GM12878 (cell line): ENCODE data around the gene MCOLN1. TPM values are rescaled to one million over a fixed set of nuclear protein-coding genes. Genes with fewer than 3 reads are reported as not detected.

Source experiments
- ATAC-seq: fragments of 200-7000 bp; cut with Tn5 transposase; 3 replicates; pipeline ENCODE4 v1.9.1; 2020; ENCODE audit warnings: mild to moderate bottlenecking, moderate library complexity
- BruUV-seq: library from RNA; stranded (reverse); fragments of 400-500 nt; replicated peaks from 2 replicates; lab custom pipeline; 2021; lab: Mats Ljungman, UMichigan
- CTCF ChIA-PET: fragments of 300-600 bp; sonication (Branson Sonifier 250); formaldehyde crosslinking; extraction: SDS; loops from one replicate; lab custom pipeline; 2021; ENCODE audit warnings: inconsistent platforms; lab: Yijun Ruan, JAX
- POLR2A ChIA-PET: fragments of 350-600 bp; formaldehyde crosslinking; extraction: SDS; loops from one replicate; lab custom pipeline; 2021; ENCODE audit warnings: inconsistent platforms; lab: Charles Lee
- RAD21 ChIA-PET: fragments of 300-600 bp; sonication (Branson Sonifier 250); formaldehyde crosslinking; loops from one replicate; lab custom pipeline; 2023; ENCODE audit warnings: antibody characterized with exemption; ENCODE audit not compliant: unreplicated experiment; lab: Charles Lee
- SMC1A ChIA-PET: fragments of 300-600 bp; sonication (Branson Sonifier 250); formaldehyde crosslinking; loops from one replicate; lab custom pipeline; 2023; ENCODE audit not compliant: unreplicated experiment, uncharacterized antibody; lab: Charles Lee
- DNase-seq: peaks from one replicate; pipeline ENCODE4 v3.0.0-alpha.2; 2011; ENCODE audit warnings: low read depth, low spot score
- FAIRE-seq: peaks from 3 replicates; lab custom pipeline; 2011; peaks lifted over from hg19 to GRCh38; lab: Jason Lieb, UNC
- H2AFZ ChIP-seq: 2 replicates; pipeline ENCODE4 v1.6.0; 2011; ENCODE audit warnings: low read depth, low read length, control low read depth; ENCODE audit not compliant: control insufficient read depth
- H3K27ac ChIP-seq: 2 replicates; pipeline ENCODE4 v1.5.1; 2011; ENCODE audit warnings: control low read depth; ENCODE audit not compliant: control insufficient read depth, insufficient read depth
- H3K27me3 ChIP-seq, 2 experiments: replicated peaks in 1 of 2; 2 replicates each; pipeline versions ENCODE4 v1.6.0 to v1.6.1; 2011; ENCODE audit warnings: low read length in 1 of 2; ENCODE audit not compliant: control insufficient read depth in 2 of 2, insufficient read depth in 2 of 2
- H3K36me3 ChIP-seq, 2 experiments: 2 replicates each; pipeline ENCODE4 v1.5.1; 2011; ENCODE audit warnings: low read length in 1 of 2; ENCODE audit not compliant: control insufficient read depth in 2 of 2, insufficient read depth in 2 of 2
- H3K4me1 ChIP-seq: 2 replicates; pipeline ENCODE4 v1.6.1; 2011; ENCODE audit warnings: mild to moderate bottlenecking, low read length, moderate library complexity, mixed read lengths; ENCODE audit not compliant: control insufficient read depth, insufficient read depth
- H3K4me2 ChIP-seq: 2 replicates; pipeline ENCODE4 v1.6.0; 2011; ENCODE audit warnings: control low read depth; ENCODE audit not compliant: control insufficient read depth, insufficient read depth
- H3K4me3 ChIP-seq: fragments of 200-600 bp; sonication (generic); 2 replicates; pipeline ENCODE4 v1.5.1; 2016
- H3K79me2 ChIP-seq: 2 replicates; pipeline ENCODE4 v1.6.0; 2011; ENCODE audit warnings: low read length; ENCODE audit not compliant: control insufficient read depth, insufficient read depth
- H3K9ac ChIP-seq: 2 replicates; pipeline ENCODE4 v1.8.0; 2011; ENCODE audit warnings: low read length, control low read depth, mixed read lengths; ENCODE audit not compliant: control insufficient read depth, insufficient read depth
- H3K9me3 ChIP-seq: replicated peaks from 3 replicates; pipeline ENCODE4 v1.5.1; 2011; ENCODE audit warnings: mild to moderate bottlenecking, low read length; ENCODE audit not compliant: control insufficient read depth, insufficient read depth
- H4K20me1 ChIP-seq: 2 replicates; pipeline ENCODE4 v1.6.0; 2011; ENCODE audit not compliant: control insufficient read depth, insufficient read depth
- CBX5 ChIP-seq: sonication (generic); IDR thresholded peaks from 2 replicates; pipeline ENCODE4 v1.6.1; 2016; ENCODE audit warnings: low read depth, moderate library complexity, mild to moderate bottlenecking, inconsistent platforms
- CHD4 ChIP-seq: fragments of 200-600 bp; sonication (generic); IDR thresholded peaks from 2 replicates; pipeline ENCODE4 v1.6.1; 2016; ENCODE audit warnings: mild to moderate bottlenecking
- CREM ChIP-seq: IDR thresholded peaks from 2 replicates; pipeline ENCODE4 v1.6.1; 2014; ENCODE audit warnings: antibody characterized with exemption, low read depth
- MYC ChIP-seq: IDR thresholded peaks from 2 replicates; pipeline ENCODE4 v1.6.1; 2011; ENCODE audit warnings: mild to moderate bottlenecking, low read length, moderate library complexity, inconsistent platforms; ENCODE audit not compliant: insufficient read depth, insufficient replicate concordance, insufficient read length, severe bottlenecking
- NR2F1 ChIP-seq: fragments of 450-650 bp; conservative IDR thresholded peaks from 2 replicates; pipeline ENCODE4 v1.6.1; 2017; ENCODE audit warnings: mild to moderate bottlenecking
- SMAD1 ChIP-seq: fragments of 450-650 bp; IDR thresholded peaks from 2 replicates; pipeline ENCODE4 v1.6.1; 2018; ENCODE audit warnings: mild to moderate bottlenecking, low read depth; ENCODE audit not compliant: partially characterized antibody
- ZBTB11 ChIP-seq: fragments of 450-650 bp; formaldehyde crosslinking; IDR thresholded peaks from 2 replicates; pipeline ENCODE4 v1.5.0; 2022; ENCODE audit warnings: mild to moderate bottlenecking, missing genetic modification characterization
- WGBS: methylation state at CpG from one replicate; pipeline ENCODE4 v1.1.6; 2016; ENCODE audit warnings: low lambda C conversion rate; ENCODE audit not compliant: insufficient replicate concordance, insufficient coverage; ENCODE audit errors: missing lambda C conversion rate; 5-methylcytosine and 5-hydroxymethylcytosine counted together
- in situ Hi-C: fragments of 300-500 bp; cut with MboI; formaldehyde crosslinking; loops from 9 replicates; pipeline ENCODE4 v1.14.3; 2018; ENCODE audit warnings: mixed read lengths
- intact Hi-C: fragments of 100-400 bp; cut with micrococcal nuclease; formaldehyde crosslinking; loops from one replicate; pipeline ENCODE4 v1.14.2; 2022; ENCODE audit not compliant: unreplicated experiment
- polyA plus RNA-seq, 11 experiments: library from polyadenylated mRNA; depleted of rRNA in 4 of 11; unstranded in 6 of 11; stranded (reverse) in 5 of 11; fragments of >200 nt; fragmentation: Nextera tagmentation in 4 of 11; fragmentation: Illumina TruSeq in 1 of 11; extraction: Ambion mirVana in 4 of 11; extraction: Trizol in 1 of 11; gene quantifications; 1 replicate in 1 of 11; 2 replicates in 10 of 11; pipeline versions ENCODE4 v1.2.1 to v1.2.3, GENCODE V29; 2011 to 2016; ENCODE audit warnings: inconsistent platforms in 2 of 11, missing spikeins in 2 of 11, low read depth in 1 of 11
- total RNA-seq, 4 experiments: library from RNA; depleted of rRNA in 3 of 4; stranded (reverse); fragments of >200 nt in 3 of 4; fragmentation: Illumina TruSeq in 1 of 4; extraction: Trizol in 1 of 4; gene quantifications; 2 replicates each; pipeline versions ENCODE4 v1.2.1 to v1.2.3, GENCODE V29; 2013 to 2021
- TF ChIP-seq, protein P1 (sequence below): IDR thresholded peaks from 2 replicates; pipeline ENCODE4 v1.6.1; 2011; ENCODE audit warnings: borderline replicate concordance, low read depth, mild to moderate bottlenecking, moderate library complexity, low read length; ENCODE audit not compliant: insufficient read depth, poor library complexity, severe bottlenecking

Gene MCOLN1
- total and polyA plus RNA-seq, 10 of the 15 experiments (the other 5 are each of a cell fraction or from before 2014, with no cell fraction given) = 0.42 to 15.6 (median 4.9) TPM

DNA sequence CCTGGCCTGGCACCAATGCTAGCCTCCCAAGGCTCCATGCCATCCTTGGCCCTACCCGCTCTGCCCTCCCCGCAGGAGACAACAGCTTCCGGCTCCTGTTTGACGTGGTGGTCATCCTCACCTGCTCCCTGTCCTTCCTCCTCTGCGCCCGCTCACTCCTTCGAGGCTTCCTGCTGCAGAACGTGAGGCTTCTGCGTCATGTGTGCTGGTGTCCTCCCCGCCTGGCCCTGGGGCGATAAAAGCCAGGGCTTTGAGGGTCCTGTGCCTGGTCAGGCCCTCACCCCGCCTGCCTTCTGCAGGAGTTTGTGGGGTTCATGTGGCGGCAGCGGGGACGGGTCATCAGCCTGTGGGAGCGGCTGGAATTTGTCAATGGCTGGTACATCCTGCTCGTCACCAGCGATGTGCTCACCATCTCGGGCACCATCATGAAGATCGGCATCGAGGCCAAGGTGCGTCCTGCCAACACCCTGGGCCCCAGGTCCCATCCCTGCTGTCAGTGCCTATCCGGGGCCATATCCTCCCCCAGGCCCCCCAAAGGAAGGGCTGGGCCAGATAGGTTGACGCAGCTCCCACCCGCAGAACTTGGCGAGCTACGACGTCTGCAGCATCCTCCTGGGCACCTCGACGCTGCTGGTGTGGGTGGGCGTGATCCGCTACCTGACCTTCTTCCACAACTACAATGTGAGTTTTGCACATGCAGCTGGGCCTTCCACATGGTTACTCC, 6.3 kb downstream of the MCOLN1 start:
- Histone ChIP-seq H2AFZ (no peak overlapping the region), H3K9ac (no peak overlapping the region), H3K27ac (no peak overlapping the region), H3K27me3 (no peaks in the 10 kb centered on the region), H3K4me3 (no peak overlapping the region), H3K79me2 (no peaks in the 10 kb centered on the region), H3K4me2 (no peak overlapping the region), H3K4me1 (no peaks in the 10 kb centered on the region), H3K9me3 (no peaks in the 10 kb centered on the region), H3K36me3 (no peaks in the 10 kb centered on the region; a peak in 1 of 4 replicates), H4K20me1 (no peaks in the 10 kb centered on the region)
- in situ Hi-C loops (no loop called here), intact Hi-C loops (no loop called here)
- POLR2A ChIA-PET = no interaction called here
- WGBS = 89% methylated on average over 32 of the region's 32 CpGs
- DNase-seq (no peak), FAIRE-seq (no peak), ATAC-seq (no peak)
- CTCF ChIA-PET = no interaction called here
- RAD21 ChIA-PET = no interaction called here
- TF ChIP-seq ZBTB11 (CRISPR knock-in tag) = no peak
- TF ChIP-seq MYC = no peak
- no peak for TF ChIP-seq SMAD1
- TF ChIP-seq CREM = no peak
- no peak for TF ChIP-seq CHD4
- TF ChIP-seq CBX5 = no peak
- TF ChIP-seq, protein P1, sequence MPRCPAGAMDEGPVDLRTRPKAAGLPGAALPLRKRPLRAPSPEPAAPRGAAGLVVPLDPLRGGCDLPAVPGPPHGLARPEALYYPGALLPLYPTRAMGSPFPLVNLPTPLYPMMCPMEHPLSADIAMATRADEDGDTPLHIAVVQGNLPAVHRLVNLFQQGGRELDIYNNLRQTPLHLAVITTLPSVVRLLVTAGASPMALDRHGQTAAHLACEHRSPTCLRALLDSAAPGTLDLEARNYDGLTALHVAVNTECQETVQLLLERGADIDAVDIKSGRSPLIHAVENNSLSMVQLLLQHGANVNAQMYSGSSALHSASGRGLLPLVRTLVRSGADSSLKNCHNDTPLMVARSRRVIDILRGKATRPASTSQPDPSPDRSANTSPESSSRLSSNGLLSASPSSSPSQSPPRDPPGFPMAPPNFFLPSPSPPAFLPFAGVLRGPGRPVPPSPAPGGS = no peak
- TF ChIP-seq NR2F1 = no peak
- BruUV-seq = no TSS peak
- SMC1A ChIA-PET = no interaction called here
